Stimulated activated CD8-positive, alpha-beta memory T cell treated with anti-CD3 and anti-CD28 coated beads, Interleukin-15, amount 100 ng/mL, for 4 hours (primary cell): ENCODE data around the gene TRAK2.
"Not testable (repeated sequence)": the region's sequence is repeated elsewhere in the genome, so short reads cannot be mapped to it uniquely, and the experiment has no call there.

ENCODE experiments used
- DNase-seq, 2 donors: peaks; one replicate each; pipeline ENCODE4 v3.0.0-alpha.2; 2020; ENCODE audit warnings: low read depth in 2 of 2

TRAK2 gene

DNA sequence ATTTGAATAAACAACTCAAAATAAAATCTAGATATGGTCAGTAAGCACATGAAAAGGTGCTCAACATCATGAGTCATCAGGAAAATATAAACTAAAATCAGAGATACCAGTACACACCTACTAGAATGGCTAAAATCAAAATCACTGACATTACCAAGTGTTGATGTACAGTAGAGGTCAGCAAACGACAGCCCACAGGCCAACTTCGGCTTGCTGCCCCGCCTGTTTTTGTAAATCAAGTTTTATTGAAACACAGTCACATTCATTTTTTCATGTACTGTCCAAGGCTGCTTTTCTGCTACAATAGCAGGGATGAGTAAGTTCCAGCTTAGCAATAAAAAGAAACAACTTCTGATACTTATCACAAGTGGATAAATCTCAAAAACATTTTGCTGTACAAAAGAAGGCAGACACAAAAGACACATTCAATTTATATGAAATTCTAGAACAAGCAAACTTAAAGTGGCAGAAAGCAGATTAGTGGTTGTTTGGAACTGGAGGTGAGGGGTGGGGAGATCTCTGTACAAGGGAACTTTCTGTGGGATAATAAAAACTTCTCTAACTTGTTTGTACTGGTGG lies 32.1 kb downstream of the TRAK2 start:
- no peak for DNase-seq

DNA sequence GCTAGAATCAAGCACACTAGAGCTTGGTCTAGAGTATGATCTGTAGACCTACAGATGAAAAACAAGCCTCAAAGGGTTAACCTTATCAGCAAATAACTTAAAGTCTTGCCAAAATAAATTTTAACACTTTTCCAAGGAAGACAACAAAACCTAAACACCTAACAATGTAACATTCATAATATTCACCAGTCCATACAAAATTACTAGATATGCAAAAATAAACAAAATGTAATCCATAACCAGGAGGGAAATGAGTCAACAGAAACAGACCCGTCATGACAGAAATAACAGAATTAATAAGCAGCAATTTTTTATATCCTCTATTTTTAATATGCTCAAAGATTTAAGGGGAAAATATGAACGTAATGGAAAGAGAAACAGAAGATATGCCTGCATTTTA lies 36.1 kb downstream of the TRAK2 start:
- no peak for DNase-seq

DNA sequence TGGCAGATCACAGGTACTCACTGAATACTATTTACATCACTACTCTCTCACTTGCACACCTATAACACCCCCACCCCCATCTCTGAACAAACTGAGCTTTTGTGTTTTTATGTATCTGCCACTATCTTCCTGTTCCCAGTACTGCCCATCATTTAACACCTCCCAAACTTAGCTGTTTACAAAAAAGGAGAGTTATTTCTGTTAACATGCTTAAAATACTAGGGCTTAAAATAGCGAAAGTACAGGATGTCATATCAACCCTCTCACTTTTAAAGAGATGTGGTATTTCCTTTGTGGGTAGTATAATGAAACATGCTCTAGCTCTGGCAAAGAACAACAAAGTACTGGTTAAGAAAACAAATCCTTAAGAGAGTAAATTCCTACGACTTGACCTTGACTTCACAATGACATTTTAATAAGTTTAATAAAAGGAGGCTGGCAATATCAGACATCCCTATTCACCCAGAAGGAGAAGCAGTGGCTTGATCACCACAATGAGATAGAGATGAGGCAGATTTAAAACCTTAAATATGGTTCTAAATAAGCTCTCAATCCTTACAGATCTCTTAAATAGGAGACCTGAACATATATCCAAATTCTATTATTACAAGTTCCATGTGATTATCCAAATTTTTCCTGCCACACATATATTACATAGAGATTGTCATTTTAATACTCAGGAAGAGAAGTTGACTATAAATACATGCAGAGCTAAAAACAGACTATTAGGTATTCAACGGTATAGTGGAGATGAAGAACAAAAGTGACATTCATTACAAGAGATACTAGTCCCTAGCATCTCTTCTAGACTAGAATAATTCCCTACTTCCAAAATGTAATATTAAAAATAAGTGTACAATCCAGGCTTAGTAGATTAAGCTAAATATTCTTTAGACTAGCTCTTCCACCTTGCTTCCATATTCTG lies 36.9 kb downstream of the TRAK2 start:
- DNase-seq = no peak

DNA sequence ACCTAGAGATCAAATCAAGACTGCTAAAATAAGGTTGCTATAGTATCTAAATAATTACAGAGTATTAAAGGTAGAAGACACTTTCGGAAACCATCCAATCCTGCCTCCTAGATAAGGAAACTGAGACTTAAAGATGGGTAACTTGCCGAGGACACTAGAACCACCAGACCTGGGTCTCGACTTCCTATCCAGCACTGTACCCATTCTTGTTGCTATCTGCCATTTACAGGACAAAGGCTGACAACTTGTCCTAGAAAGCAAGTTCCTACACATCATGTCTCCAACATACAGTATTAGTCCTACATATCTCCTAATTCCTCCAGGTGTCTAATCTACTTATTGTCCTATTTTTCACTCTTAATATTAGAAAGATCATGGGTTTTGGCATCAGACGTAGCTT lies 37.7 kb downstream of the TRAK2 start:
- no peak for DNase-seq

DNA sequence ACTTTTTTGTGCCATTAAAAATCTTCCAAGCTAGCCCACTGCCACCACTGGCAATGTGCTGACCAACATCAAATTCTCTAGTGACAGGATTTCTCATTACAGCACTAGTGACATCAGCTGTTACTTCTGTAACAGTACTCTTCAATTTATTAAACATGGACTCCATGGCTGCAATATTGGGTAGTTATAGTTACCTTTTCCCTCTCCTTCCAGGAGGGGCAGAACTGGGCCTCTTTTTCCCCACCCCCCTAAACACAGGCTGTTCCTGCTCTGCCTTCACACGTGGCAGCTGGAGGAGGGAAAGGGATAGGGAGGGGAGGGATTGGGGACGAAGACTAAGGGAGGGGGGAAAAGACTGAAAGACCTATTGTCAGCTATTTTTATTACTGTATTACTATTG lies 38.1 kb downstream of the TRAK2 start:
- no peak for DNase-seq

DNA sequence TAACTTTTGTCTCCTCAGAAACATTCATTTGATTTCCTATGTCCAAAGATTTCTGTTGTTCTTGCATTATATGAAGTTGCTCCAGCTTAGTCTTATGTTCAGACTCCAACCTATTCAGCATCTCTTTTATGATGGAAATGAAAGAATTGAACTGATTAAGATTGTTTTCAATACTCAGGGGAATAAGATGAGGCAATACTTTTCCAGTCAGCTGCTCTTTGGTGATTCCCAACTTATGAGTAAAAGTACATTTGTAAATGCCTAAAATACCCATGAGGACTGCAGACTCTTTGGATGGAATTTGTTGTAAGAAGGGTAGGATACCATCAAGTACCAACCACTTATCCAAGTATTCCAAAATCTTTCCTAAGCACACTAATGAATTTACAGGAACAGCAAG lies 39.8 kb downstream of the TRAK2 start:
- DNase-seq = no peak

DNA sequence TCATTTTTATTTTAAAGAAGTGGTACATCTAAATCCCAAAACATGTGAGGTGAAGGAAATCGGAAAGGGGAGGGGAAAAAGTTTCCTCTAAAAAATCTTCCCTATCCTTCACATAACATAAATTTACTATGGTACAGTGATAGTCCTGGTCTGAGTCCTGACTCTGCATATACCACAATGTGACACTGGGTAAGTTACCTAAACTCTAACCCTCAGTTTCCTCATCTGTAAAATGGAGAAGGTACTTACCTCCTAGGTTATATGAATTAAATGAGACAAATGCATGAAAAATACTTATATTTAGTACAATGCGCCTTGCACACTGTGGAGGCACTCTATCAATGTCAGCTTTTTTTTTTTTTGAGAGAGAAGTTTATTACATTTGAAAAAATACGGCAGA lies 42.3 kb downstream of the TRAK2 start:
- DNase-seq = no peak

DNA sequence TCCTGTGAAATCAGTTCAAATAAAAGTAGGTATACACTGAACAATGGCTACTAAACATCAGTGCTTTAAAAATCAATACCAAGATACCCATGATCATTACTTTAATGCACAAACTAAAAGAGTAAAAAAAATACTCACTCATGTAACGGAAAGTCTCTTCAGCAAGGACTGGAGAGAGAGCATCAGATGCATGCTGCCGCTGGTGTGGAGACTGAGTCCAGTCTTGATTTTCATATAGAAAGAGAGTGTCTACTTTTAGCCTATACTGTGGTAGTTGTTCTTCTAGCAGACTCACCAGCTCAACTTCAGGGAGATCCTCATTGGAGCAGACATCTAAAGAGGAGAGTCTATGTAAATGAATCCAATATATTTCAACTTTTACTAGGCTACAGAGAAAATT lies 44.0 kb downstream of the TRAK2 start:
- no peak for DNase-seq

DNA sequence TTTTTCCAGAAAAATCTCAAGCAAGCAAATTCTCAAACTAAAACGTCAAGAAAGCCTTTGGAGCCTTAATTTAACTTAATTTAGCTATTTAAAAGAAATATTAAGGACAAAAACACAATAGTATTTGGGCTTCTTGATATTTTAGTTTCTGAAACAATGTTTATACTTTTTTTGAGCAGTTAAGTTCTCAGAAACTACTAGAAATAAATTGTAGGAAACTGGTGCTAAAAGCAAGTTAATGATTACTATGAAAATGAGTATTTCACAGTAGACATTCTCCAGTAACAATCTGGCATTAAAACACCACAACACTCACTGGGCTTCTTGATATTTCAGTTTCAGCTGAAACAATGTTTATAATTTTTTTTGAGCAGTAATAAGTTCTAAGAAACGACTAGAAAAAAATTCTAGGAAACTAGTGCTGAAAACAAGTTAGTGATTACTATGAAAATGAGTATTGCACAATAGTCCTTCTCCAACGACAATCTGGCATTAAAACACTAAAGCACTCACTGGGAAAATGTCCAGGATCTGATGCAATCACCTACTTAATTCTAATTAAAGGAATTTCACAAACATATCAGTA lies 45.1 kb downstream of the TRAK2 start:
- DNase-seq = no peak

DNA sequence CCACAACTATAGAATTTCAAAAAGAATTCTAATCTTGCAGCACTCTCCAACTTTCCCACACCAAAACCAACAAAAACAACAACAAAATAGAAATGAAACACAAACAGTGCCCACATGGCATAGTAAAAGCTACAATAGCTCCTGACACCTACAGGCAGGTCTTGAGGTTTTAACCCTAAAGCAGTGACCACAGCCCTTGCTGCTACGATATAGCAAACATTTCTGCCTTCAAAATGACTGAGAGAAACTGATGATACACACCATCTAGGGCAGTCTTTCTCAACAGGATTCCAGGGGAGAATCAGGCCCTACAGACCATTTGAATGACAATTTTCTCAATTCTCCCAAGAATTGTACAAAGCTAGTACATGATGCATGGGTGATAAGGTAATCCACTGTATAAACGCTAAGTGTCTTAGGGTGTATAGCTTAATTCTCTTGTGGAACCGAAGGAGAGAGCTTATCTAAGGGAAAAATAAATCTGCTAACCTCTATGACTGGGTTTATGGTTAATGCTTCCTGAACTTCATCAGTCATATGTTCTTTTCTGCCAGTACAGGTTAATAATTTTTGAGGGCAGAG lies 46.5 kb downstream of the TRAK2 start:
- no peak for DNase-seq

DNA sequence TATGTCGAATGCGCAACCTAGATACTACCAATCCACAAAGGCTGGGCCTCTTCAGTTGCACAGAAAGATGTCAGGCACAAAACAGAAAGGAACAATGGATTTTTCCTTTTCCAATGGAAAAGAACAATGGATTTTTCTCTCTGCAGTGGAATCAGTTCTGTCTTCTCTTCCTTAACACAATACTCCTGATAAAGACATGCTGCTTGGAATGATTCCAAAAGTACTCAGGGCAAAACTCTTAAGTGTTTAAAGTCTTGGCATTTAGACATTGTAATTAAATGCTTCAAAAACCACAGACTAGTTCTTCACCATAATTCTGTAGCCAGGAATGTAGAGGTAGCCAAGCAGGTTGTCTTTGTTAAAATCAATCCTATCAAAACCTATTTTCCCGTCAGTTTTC lies 47.4 kb downstream of the TRAK2 start:
- no peak for DNase-seq

DNA sequence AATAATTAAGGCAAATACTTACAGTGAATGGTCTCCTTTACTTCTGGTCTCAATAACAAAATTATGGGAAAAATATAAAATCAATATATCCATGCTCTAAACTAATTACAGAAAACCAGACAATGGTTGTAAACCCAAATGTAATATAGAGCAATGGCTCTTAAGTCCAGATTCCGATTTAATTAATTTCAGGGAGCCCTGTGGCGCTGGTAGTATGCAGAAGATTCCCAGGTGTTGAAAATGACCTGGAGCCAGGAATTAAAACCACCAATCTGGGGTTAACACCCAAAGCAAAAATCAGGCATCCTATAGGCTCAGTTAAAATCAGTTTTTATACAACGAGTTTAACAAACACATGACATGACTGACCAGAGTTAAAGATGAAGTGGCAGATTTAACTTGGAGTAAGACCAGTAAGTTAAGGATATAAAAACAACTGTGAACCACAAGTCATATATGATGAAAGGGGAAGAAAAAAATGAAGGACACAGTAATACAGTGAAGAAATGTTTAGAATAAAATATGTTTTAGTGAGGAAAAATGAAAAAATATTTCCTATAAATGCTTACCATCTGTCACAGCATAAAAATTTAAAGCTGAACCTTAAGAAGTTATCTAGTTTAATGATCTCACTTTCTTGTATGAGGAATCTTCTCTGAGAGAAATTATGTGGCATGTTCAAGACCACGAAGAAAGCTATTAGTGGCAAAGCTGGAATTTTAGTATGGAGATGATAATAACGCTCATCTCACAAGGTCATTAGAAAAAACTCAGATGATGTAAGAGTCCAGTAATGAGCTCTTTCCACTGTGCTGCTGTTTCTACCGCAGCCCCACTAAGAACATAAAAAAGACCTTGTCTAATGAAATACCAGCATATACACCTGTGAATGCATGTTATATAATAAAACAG lies 48.4 kb downstream of the TRAK2 start:
- no peak for DNase-seq

DNA sequence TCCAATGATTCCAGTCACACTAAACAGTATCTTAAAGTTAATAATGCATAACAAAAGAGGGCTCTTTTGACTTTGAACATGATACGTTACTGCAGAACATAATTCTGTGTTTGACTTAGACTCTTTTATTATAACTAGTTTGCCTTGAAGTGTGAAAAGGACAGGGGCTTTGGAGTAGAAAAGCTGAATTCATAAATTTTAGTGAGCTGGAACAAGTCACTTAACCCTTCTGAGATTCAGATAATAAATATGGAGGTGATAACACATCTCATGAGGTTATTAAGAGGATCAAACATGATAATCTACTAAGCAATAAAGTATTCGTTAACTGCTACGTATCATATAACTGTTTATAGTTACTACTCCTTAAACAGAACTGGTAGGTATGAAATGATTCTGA lies 49.4 kb downstream of the TRAK2 start:
- no peak for DNase-seq

DNA sequence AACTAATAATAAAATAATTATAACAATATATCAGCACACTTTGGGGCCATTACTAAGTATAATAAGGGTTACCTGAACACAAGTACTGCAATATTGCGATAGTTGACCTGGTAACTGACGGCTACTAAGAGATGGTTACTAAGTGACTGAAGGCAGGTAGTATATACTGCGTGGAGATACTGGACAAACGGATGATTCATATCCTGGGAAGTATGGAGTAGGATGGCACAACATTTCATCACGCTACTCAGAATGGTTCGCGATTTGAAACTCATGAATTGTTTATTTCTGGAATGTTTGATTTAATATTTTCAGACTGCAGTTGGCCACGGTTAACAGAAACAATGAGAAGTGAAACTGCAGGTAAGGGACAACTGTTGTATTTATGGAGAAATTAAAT lies 54.7 kb downstream of the TRAK2 start:
- DNase-seq = no peak

DNA sequence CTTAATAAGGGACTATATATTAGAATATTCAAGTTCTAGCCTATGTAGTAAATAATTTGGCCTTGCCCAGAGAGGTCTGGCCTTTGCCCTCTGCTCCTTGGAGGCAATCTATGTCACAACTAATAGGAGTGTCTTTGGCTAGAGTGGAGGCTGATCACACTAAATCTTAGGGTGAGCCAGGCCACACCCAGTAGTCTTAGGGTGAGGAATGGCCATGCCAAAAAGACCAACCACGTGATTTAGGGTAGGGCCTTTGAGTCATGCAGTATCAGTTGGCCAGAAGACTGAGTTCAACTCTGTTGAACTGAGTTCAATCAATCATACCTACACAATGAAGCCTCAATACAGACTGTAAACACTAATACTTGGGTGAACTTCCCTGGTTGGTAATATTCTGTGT lies 68.1 kb downstream of the TRAK2 start:
- DNase-seq = no peak

DNA sequence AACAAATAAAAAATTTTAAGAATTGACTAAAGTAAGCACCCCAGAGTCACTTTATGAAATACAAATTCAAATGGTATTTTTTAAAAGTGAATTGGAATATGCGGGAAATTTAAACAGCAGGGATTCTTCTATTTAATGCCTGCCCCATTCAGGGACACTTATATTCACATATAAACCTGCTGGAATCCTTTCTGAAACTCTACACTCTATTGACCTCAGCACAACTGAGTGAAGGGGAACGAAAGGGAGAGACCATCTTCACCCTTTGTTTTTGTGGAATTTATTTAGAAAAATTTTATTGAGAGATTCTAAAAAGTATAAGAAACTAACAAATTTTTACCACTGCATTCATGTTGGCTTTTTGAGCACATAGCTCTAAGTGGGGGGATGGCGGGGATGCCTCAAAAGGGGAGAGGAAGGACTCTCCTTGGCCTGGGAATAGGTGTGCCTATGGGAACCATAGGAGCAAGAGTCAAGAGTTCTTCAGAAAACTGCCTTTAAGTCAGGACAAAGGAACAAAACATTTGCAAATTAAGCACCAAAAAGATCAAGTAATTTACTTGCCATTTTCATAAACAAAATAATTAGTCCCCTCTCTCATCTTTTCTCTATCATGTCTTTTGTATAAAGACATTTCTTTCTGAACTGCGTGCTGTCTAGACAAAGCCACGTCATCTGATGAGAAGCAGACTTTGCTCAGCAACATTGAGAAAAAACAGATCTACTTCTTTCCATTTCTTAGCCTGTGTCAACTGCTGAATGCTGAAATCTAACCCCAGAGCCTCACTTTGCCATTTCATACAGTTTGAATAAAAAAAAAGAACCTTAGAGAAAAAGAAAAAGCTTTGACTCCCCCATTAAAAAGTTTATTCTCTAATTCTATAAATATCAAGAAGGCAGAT lies 72.5 kb downstream of the TRAK2 start:
- DNase-seq = no peak

DNA sequence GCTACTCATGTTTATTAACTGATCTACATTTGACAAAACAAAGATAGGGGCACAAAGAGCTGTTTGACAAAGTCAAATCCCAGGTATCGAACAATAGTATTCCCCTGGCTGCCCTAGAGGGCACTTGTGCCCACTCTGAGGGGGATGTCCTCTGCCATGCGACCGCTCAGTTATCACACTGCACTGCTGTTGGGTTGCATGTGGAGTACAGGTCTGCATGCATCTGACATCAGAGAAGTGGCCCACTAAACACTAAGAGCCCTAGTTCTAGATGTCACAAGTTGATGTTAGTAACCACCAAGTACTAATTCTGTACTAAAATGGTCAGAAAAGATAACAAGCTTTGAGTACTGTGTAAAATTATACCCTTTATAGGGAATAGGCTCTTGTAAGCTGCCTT lies 74.0 kb downstream of the TRAK2 start:
- DNase-seq = no peak

DNA sequence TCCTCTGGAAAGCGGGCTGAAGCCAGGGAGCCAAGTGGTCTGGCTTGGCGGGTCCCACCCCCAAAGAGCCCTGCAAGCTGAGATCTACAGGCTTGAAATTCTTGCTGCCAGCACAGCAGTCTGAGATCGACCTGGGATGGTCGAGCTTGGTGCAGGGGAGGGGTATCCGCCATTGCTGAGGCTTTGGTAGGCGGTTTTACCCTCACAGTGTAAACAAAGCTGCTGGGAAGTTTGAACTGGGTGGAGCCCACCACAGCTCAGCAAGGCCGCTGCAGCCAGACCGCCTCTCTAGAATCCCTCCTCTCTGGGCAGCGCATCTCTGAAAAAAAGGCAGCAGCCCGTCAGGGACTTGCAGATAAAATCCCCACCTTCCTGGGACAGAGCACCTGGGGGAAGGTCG lies 81.5 kb downstream of the TRAK2 start:
- DNase-seq = no peak

DNA sequence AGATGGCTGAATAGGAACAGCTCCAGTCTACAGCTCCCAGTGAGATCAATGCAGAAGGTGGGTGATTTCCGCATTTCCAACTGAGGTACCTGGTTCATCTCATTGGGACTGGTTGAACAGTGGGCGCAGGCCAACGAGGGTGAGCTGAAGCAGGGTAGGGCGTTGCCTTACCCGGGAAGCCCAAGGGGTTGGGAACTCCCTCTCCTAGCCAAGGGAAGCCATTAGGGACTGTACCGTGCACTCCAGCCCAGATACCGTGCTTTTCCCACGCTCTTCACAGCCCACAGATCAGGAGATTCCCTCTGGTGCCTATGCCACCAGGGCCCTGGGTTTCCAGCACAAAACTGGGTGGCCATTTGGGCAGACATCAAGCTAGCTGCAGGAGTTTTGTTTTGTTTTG lies 81.9 kb downstream of the TRAK2 start:
- not testable (repeated sequence) for DNase-seq

DNA sequence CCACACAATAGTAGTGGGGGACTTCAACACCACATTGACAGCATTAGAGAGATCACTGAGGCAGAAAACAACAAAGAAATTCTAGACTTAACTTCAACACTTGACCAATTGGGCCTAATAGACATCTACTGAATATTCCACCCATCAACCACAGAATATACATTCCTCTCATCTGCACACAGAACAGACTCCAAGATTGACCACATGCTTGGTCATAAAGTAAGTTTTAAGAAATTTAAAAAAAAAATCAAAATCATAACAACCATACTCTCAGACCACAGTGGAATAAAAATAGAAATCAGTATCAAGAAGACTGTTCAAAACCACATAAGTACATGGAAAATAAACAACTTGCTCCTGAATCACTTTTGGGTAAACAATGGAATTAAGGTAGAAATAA lies 85.1 kb downstream of the TRAK2 start:
- DNase-seq = no peak
